Iris pigment epithelial cell (primary cell): ENCODE data around the gene ISCU.
"Not testable (repeated sequence)": the region's sequence is repeated elsewhere in the genome, so short reads cannot be mapped to it uniquely, and the experiment has no call there.

Experiments used
- DNase-seq: peaks from one replicate; pipeline ENCODE4 v3.0.0-alpha.2; 2011; ENCODE audit warnings: low read depth

Gene ISCU

GRCh38 chr12:108589028-108589839 is 26.8 kb downstream of the ISCU start:
- no peak for DNase-seq

DNA sequence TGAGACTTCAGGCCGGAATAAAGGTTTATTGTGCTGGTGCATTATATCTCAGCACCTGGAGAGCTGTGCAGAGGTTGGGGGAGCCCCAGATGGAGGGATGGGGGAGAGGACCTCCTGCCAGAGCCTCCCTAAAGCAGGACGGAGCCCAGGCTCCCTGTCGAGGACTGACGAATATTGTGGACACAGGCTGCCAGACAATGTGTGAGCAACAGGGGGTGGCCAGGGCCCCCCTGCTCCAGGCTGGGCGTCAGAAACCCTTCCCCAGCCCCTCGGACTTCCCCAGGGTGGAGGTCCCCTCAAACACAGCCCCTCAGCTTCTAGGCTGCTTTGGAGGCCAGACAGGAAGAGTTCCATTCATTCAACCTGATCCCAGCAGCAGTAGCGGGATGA is 27.4 kb downstream of the ISCU start:
- no peak for DNase-seq

- not testable (repeated sequence) for DNase-seq
Measured at GRCh38 chr12:108590463-108590862, 28.1 kb downstream of the ISCU start.

GRCh38 chr12:108591267-108591980 is 29.0 kb downstream of the ISCU start:
- DNase-seq: no peak

DNA sequence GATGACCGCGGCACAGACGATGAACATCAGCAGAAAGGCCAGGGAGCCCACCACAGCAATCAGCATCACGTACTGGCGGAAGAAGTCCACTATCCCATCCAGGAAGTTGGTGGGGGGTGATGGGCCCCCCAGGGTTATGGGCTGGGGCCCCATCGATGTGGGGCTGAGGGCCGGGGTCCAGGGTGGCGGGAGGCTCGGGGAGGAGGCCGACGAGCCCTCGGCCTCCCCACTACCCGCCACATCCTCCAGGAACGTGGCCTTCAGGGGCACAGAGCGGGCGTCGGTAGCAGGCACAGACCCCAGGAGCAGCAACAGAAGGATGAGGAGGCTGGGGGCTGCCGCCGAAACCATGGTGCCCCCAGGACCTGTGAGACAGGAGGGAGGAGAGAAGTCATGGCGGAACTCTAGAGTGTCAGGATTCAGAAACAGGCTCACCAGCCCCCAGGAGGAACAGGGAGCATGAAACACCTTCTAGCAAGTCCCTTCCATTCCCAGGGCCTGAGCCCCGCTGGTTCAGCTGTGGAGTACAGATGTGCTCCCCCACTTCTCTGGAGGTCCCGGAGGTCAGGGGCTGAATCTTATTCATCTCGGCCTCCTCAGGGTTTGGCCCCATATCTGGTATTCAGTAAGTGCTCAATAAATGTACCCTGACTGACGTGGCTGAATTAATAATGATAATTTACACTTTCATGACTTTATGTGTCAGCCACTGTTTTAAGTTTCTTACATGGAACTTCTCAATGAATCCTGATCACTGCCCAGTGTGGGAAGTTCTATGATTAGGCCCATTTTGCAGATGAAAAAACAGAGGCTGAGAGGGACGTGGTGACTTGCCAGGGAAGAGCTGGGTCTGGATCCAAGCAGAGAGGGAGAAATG is 29.9 kb downstream of the ISCU start:
- no peak for DNase-seq

- no peak for DNase-seq
Measured at GRCh38 chr12:108594323-108594903, 32.0 kb downstream of the ISCU start.

- DNase-seq: no peak
Measured at GRCh38 chr12:108594960-108595710, 32.7 kb downstream of the ISCU start.

- DNase-seq: no peak
Measured at GRCh38 chr12:108595711-108596647, 33.6 kb downstream of the ISCU start.

DNA sequence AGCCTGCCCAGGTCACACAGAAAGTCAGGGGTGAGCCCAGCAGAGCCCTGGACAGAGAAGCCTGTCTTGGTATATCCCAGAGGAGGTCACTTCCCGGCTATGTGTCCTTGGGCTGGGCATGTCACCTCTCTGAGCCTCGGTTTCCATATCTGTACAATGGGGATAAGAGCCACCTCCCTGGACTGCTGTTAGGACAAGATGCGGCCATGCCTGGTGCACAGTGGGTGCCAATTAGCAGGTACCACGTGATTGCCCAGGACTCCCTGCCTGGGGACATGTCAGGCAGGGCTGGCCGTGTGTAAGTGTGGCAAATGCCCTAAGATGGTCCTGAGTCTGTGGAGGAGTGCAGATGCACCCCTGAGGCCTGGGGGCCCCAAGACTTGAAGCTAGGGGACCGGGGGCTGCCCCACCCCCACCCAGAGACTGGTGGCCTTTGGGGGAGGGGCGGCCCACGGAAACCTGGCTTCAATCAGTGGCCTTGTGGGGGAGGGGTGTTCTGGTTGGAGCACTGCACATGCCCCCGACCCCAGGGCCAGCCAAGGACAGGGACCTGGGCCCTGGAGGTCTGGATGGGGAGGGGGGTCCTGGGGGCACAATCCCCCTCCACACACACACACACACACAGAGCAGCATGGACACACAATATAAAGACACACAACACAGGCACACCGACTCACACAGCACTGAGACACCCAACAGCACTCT is 34.6 kb downstream of the ISCU start:
- no peak for DNase-seq

DNA sequence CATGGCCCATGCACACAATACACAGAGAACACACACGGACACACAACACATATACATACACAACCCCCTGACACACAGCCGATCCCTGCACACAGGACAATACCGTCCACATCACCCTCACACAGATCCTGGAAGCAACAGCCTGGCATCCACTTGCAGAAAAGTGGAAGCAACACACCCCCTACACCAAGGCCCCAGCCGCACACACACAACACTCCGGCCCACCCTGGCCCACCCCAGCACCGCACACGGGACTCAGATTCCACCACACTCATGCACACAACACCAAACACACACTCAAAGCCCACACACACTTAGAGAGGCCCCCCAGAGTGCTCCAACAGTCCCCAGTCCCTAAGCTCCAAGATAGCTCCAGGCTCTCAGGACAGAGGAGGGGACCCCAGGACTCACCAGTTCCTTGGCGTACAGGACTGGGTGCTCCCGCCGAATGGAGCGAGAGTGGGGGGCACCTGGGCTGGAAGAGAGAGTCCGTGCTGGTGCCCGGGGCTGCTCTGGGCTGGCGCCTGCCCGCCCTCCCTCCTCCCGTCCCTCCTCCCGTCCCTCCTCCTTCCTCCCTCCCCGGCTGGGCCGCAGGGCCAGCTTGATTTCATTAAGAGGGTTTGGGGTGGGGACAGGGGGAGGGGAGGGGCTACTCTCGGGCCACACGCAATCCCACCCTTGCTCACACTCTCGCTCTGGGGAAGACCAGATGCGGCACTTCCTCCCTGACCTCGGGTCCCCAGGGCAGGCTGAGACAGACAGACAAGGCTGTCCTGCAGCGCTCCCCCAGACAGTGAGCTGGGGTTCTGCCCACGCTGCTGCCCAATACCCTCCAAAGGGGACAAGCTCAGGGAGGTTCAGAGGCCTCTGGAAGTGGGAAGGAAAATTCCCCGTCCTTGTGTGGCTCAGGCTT is 35.4 kb downstream of the ISCU start, which contains the start of gene TMEM119:
TMEM119 (minus strand) TSS at position 526 of the 913 bp plus-strand sequence. CDS start 5,701 bp downstream, outside the sequence.
- no peak for DNase-seq

DNA sequence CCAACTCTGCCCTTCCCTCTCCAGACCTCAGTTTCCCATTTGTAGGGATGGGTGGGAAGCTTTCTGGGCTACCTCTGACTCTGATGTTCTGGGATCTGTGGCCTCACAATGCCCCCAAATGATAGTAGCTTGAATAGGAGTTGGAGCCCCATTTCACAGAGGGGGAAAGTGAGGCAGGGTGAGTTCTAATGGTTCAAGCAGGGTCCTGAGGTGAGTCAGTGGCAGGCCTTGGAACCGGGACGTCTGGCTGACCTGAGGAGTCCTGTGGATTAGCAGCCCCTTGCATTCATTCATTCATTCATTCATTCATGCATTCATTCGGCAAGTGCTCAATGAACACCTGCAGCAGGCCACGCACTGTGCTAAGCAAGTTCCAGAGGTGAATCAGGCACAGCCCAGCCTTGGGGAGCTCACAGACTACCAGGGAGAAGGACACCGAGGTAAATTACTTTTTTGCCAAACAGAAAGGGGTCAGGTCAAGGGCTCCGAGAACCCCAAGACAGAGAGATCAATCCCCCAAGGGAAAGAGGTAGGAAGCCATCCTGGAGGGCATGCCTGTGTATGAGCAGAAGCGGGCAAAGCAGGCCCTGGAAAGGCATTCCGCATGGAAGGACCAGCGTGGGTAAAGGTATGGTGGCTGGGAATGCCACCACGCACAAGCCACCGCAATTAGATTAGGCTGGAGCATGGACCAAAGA is 36.3 kb downstream of the ISCU start:
- DNase-seq: no peak

DNA sequence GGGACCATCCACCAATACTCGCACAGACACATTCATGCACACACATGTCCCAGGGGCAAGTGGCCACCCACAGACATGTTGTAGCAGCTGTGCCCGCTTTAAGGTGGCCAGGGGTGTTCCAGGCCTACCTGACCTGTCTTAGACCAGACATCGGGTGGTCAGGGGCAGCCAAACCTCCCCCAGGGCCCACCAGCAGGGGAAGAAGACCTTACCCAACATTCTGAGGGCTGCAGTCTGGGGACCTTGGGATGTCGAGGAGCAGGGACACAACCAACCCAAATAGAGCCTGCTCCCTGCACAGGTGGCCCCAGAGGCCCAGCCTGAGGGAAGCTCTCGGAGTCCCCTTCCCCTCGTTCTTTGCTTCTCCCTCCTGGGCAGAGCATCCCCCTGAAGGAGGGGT is 37.1 kb downstream of the ISCU start:
- DNase-seq: no peak

GRCh38 chr12:108599948-108600701 is 37.7 kb downstream of the ISCU start:
- DNase-seq: no peak

DNA sequence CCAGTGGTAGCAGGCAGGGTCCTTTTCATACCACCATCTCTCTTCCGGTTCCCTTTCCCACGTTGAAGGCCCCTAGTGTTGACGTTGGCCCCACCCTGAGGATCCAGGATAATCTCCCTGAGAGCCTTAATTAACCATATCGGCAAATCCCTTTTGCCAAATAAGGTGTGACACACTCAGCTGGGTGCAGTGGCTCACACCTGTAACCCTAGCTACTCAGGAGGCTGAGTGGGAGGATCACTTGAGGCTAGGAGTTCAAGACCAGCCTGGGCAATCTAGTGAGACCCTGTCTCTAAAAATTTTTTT is 38.3 kb downstream of the ISCU start:
- no peak for DNase-seq

DNA sequence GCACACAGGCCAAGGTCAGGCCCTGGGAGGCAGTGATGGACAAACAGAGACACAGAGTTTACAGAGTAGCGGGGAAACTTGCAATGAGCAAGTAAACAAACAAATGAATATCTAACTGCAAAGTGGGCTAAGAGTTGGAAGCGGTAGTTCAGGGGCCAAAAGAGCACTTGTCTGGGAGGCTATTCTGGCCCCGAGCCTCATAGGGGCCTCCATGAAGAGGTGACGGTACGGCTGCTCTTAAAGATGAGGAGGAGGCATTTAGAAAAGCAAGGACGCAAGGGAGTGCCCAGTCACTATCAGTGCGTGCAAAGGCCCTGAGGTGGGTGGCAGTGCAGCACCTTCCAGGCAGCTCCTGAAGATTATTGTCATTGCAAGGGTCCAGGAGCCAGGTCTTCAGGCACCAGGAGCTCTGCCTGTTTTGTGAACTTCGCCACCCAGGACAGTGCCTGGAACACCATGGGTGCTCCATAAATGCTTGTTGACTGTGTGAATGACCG is 39.9 kb downstream of the ISCU start:
- DNase-seq: no peak

- DNase-seq: no peak
Measured at GRCh38 chr12:108602976-108603704, 40.7 kb downstream of the ISCU start.
